Activated CD4-positive, alpha-beta T cell treated with anti-CD3 and anti-CD28 coated beads, Interleukin-2, amount 50 U/mL, for 24 hours (primary cell): Measurements from ENCODE around the gene CRY1.
A peak's percentile ranks its signal among the peaks of the same experiment; 100 is the strongest.
"Not testable (repeated sequence)": the region's sequence is repeated elsewhere in the genome, so short reads cannot be mapped to it uniquely, and the experiment has no call there.

Source experiments
- DNase-seq, 2 donors: peaks; one replicate each; pipeline ENCODE4 v3.0.0-alpha.2; 2020; ENCODE audit warnings: low read depth in 1 of 2, low spot score in 1 of 2

CRY1 gene

GRCh38 chr12:107012736-107013425 lies 80.5 kb downstream of the CRY1 start:
- DNase-seq: no peak

- DNase-seq: no peak
Observed at GRCh38 chr12:107011519-107011918, 81.8 kb downstream of the CRY1 start.

GRCh38 chr12:107007411-107007810 lies 85.9 kb downstream of the CRY1 start:
- no peak for DNase-seq

- DNase-seq: not testable (repeated sequence)
Observed at GRCh38 chr12:107002665-107003064, 90.7 kb downstream of the CRY1 start.

- no peak for DNase-seq
Observed at GRCh38 chr12:106999446-106999845, 93.9 kb downstream of the CRY1 start.

DNA sequence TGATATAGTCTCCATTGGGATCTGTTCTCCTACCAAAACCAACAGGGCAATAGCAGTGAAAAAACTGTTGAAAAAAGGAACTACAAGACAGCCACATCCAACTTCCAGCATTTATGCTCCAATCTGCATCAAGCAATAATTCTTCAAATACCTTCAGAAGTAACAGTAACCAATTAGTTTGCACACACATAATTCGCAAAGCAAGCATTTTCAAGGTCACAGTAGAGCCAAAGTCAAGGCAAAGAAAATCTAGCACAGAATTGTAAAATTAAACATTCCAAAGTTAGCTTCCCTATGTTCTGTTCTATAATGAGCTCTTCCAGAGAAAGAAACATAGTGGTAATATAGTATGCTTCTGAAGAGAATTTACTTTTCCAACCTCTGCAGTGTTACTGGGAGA lies 95.4 kb downstream of the CRY1 start:
- no peak for DNase-seq

- not testable (repeated sequence) for DNase-seq
Observed at GRCh38 chr12:106996102-106996501, 97.2 kb downstream of the CRY1 start.

DNA sequence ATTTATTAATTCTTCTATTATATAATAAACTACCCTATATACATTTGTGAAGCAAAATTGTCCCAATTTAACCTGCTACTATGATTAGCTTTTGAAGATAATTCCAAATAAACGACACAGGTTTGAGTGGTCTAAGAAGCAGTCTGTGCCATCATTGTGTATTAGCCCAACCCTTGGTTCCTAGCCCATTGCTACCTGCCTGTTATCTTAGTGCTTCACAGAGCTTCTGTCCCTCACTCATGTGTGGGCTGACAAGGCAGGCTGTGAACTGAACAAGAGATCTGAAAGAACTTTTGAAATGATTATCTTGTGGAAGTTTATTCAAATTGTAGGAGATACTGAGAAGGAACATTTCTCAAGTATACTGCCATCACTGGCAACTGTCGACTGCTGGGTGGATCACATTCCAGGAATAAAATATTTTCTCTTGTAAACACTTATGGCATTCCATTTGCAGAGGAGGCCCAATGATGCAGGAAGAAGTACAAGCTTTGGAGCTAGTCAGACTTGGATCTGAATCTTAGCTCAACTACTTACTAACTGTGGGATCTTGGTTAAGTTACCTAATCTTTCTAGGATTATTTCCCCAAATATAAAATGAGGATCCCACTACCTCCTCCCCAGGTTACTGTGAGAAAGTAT lies 98.6 kb downstream of the CRY1 start:
- DNase-seq: no peak

DNA sequence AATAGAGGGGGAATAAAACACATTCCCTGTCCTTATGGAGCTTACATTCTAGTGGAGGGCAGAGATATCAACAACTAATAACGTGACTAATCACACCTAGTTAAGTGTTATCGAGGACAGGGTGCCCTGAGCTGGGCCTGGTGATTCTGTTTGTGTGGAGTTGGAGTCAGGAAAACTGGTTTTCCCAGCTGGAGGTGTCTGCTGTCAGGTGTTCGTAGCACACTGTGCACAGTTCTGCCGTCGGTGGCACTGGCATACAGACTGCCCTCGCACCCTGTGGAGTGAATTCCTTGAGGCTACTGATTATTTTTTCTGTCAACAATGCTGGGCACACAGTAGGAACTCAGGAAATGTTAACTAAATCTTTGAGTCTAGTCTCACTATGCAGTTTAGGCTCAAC lies 105.5 kb downstream of the CRY1 start:
- no peak for DNase-seq

- peak; percentile 62 to 78 for DNase-seq
Observed at GRCh38 chr12:106986625-106987389, 106.5 kb downstream of the CRY1 start, which contains the start of gene MTERF2. Gene MTERF2 (minus strand): TSS chr12:106987146. CDS start chr12:106978714, 8,432 bp downstream.

DNA sequence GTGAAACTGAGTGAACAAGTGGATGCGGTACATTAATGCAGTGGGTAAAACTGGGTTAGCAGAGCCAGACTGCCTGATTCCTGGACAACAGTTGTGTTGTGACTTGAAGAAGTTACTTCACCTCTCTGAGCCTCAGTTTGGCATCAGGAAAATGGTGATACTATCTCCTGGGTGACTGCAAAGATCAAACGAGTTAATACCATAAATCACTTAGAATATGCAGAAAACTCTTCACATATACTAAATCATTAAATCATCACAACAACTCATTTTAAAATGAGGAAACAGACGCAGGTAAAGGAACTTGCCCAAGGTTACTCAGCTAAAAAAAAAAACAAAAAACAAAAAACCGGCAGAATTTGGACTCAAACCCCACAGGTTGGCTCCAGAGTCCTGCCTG lies 107.2 kb downstream of the CRY1 start:
- no peak for DNase-seq

DNA sequence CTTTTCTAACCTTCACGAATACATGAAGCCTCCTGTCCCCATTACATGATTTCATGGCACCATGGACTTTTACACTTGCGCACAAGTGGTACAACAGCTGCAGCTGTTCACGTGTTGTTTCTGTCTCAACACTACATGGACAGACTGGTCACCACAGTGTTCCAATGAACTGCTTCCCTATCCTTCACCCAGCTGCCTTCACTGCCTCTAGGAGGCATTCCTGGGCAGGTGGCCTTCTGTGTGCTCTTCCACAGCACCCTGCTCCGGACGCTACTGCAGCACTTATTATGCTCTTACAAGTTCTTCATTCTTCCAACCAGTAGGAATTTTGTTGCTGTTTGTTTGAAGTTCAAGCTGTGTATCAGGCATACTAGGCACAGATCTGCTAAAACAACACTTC lies 107.9 kb downstream of the CRY1 start:
- no peak for DNase-seq

DNA sequence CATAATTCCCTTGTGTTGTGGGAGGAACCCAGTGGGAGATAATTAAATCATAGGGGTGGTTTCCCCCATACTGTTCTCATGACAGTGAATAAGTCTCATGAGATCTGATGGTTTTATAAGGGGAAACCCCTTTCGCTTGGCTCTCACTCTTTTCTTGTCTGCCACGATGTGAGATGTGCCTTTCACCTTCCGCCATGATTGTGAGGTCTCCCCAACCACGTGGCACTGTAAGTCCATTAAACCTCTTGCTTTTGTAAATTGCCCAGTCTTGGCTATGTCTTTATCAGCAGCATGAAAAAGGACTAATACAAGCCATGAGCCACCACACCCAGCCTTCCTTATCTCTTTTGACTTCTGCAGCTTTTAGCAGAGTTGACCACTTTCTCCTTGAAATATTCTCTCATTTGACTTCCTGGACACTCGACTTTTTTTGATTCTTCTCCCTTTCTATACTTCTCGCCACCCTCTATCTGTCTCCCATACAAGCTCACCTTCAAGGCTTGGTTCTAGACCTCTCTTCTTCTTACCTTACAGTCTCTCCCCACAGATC lies 108.7 kb downstream of the CRY1 start:
- peak in 1 of 2 donors; percentile 3 for DNase-seq

DNA sequence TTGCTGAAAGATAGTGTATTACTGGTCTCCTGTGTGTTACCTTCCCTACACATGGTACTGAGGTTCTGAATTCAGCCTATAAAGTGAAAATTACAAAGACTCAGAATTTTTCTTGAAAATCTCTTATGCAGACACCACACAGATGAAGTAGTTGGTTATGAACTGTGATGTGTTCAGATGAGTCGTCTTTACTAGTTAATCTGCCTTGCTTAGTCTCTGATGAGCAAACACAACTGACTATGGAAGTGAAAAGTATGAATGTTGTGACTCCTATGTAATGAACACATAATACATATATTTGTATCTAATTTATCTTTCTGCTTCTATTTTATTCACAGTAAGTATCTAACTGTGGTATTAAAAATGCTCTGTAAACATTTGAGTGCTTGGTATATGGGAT lies 111.1 kb downstream of the CRY1 start:
- no peak for DNase-seq

DNA sequence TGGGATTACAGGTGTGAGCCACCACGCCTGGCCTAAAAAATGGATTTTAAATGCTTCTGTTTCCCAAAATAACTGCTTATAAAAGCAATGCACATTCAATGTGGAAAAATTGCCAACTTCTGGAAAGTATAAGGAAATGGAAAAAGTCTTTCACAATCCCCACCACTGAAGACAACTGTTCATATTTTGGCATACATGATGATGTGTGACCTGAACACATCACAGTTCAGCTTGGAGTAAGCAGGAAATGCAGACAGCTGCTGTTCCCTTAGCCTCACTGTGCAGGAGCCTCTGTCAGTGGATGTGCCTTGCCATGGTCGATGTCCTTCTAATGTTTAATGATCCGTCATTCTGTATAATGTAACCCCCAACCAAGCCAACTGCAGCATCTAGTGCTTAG lies 111.6 kb downstream of the CRY1 start:
- no peak for DNase-seq

DNA sequence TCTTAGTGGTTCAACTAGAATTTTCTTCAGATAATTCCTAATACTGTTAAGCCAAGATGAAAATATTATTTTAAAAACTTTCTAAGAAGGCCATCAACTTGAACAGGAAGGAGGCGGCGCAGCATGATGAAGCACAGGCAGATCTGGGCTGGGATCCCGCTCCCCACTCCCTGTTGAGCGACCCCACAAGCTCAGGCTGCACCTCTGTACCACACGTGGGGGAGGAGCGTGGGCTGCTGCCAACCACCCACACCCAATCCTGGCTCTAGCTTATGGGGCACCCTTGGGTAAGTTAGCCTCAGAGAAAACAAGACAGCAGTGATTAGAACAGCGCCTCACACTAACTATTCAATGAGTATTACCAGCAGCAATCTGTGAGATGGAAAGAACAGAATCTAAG lies 112.4 kb downstream of the CRY1 start:
- DNase-seq: no peak

DNA sequence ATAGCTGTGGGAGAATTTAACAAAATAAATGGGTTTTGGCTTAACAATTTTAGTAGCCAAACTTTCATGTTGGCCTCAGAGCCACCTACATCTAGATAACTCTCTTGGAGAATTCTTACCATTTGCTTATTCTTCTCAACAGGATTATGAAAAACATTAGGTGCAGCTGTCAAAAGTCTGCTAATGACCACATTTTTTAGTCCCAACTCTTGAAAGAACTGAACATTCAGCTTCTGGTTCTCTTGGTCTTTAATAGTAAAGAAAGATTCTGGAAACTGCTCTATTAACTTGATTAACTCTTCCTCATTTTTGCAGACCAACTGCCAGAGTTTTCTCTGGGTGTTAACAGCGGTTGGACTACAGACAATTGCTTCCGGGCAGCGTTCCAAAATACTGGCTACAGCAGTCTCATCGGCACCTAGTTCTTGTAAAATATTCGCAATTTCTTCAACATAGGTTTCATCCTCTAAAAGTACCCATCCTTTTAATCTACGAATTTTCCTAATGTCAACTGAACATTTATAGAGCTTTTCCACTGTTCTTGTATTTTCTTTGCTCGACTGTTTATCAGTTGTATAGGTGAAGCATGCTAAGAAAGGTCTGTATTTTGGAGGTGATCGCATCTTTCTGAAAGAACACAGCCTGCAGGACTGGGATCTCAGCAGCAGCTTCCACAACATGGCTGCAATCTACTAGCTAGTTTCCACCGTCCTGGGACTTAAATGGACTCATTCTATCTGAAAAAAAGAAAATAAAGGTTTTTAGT lies 115.1 kb downstream of the CRY1 start:
- no peak for DNase-seq

DNA sequence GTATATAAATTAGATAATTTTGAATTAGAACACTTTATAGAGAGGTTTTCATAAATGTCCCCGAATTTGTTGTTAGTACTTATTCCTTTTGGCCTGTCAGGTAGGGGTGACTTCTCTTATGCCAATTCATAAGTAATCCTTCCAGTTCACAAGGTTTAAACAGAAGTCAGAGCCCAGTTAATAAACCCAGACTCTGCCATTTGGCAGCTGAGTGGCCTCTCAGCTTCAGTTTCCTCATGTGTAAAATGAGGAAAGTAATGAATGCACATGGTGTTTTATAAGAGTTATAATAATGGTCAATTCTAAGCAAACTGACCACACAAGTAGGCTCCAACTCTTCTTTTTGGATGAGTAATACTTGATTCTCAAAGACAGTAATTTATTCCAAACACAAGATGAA lies 116.7 kb downstream of the CRY1 start:
- no peak for DNase-seq

- DNase-seq: no peak
Observed at GRCh38 chr12:106975993-106976658, 117.2 kb downstream of the CRY1 start.

GRCh38 chr12:106975098-106975497 lies 118.3 kb downstream of the CRY1 start:
- no peak for DNase-seq

DNA sequence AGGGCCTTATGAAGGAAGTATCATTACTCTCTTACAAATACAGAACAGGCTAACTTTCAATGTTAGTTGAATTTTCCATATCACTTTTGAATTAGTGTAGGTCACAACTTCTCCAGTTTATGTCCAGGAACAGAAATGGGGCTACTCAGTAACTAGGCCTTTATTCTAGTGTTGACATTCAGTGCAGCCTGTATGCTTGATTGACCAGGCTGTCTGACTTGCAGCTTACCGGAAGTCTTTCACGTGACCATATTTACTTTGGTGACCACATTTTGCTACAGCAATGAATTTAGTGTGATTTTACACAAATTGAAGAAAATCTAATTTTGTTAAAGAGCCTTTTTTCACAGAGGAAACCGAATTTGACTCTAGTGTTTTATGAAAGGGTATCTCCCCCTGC lies 118.8 kb downstream of the CRY1 start:
- DNase-seq: no peak
